Renal pelvis (tissue), 4 donors: ENCODE results near the gene SLC5A2. TPM values are rescaled to one million over a fixed set of nuclear protein-coding genes. Genes with fewer than 3 reads are reported as not detected.
"Not testable (repeated sequence)": the region's sequence is repeated elsewhere in the genome, so short reads cannot be mapped to it uniquely, and the experiment has no call there.

ENCODE experiments used
- DNase-seq: peaks from one replicate; pipeline ENCODE4 v3.0.0-alpha.2; 2013
- polyA plus RNA-seq, 3 donors: library from polyadenylated mRNA; unstranded; fragments of 120-200 nt; gene quantifications; one replicate each; pipeline ENCODE4 v1.2.1, GENCODE V29; 2013; ENCODE audit not compliant: insufficient read length in 3 of 3

Gene SLC5A2
- polyA plus RNA-seq, 3 donors: 55.9 to 74.2 (median 72.8) TPM

GRCh38 chr16:31527734-31528274 lies 44.9 kb downstream of the SLC5A2 start, which contains the start of gene AHSP:
Gene AHSP, plus strand, starts transcription at chr16:31527900. Its CDS starts 240 bp downstream, at chr16:31528140.
- no peak for DNase-seq

GRCh38 chr16:31528523-31529107 lies 45.7 kb downstream of the SLC5A2 start:
- DNase-seq: no peak

- DNase-seq: no peak
Observed at GRCh38 chr16:31529108-31529936, 46.4 kb downstream of the SLC5A2 start.

GRCh38 chr16:31529937-31530312 lies 47.0 kb downstream of the SLC5A2 start:
- DNase-seq: no peak

GRCh38 chr16:31530405-31530804 lies 47.5 kb downstream of the SLC5A2 start:
- no peak for DNase-seq

GRCh38 chr16:31531096-31531495 lies 48.2 kb downstream of the SLC5A2 start:
- no peak for DNase-seq

- no peak for DNase-seq
Observed at GRCh38 chr16:31532120-31532519, 49.2 kb downstream of the SLC5A2 start.

- no peak for DNase-seq
Observed at GRCh38 chr16:31532896-31533295, 50.0 kb downstream of the SLC5A2 start.

- no peak for DNase-seq
Observed at GRCh38 chr16:31535737-31536136, 52.8 kb downstream of the SLC5A2 start.

GRCh38 chr16:31536804-31537361 lies 54.0 kb downstream of the SLC5A2 start:
- no peak for DNase-seq

GRCh38 chr16:31537362-31538242 lies 54.7 kb downstream of the SLC5A2 start:
- peak; percentile 35 for DNase-seq

GRCh38 chr16:31538243-31538598 lies 55.3 kb downstream of the SLC5A2 start:
- not testable (repeated sequence) for DNase-seq

GRCh38 chr16:31539762-31540161 lies 56.8 kb downstream of the SLC5A2 start:
- DNase-seq: not testable (repeated sequence)

Other genes with a start within 250 kb of the SLC5A2 start
- gene ITGAM, start 223.1 kb upstream of the SLC5A2 start, polyA plus RNA-seq: 1 to 10 TPM; 1.7 to 2.6 (median 2.2) TPM
- 1 to 10 TPM in 1 of 3 donors, under 1 TPM in 2; 0.51 to 1.1 (median 0.83) TPM for gene ITGAX, start 127.9 kb upstream of the SLC5A2 start, polyA plus RNA-seq
- under 1 TPM in 2 of 3 donors, not detected in 1; 0.28 to 0.46 TPM for gene ITGAD, start 89.8 kb upstream of the SLC5A2 start, polyA plus RNA-seq
- gene COX6A2, start 54.8 kb upstream of the SLC5A2 start, polyA plus RNA-seq: 1 to 10 TPM in 2 of 3 donors, under 1 TPM in 1; 0.42 to 1.4 (median 1.1) TPM
- 1 to 10 TPM; 3.2 to 3.3 (median 3.2) TPM for gene ZNF843, start 40.3 kb upstream of the SLC5A2 start, polyA plus RNA-seq
- 10 to 100 TPM; 13.1 to 19.0 (median 16.9) TPM for gene ARMC5, start 23.6 kb upstream of the SLC5A2 start, polyA plus RNA-seq
- 10 to 100 TPM; 36.9 to 54.9 (median 46.5) TPM for gene TGFB1I1, start 11.0 kb upstream of the SLC5A2 start, polyA plus RNA-seq
- gene RUSF1, start 25.3 kb downstream of the SLC5A2 start, polyA plus RNA-seq: 10 to 100 TPM; 87.9 to 98.1 (median 94.4) TPM
- 1 to 10 TPM; 4.2 to 7.0 (median 4.4) TPM for gene AHSP, start 44.8 kb downstream of the SLC5A2 start, polyA plus RNA-seq